B cell (primary cell): ENCODE results near the gene HES4. TPM values are rescaled to one million over a fixed set of nuclear protein-coding genes. Genes with fewer than 3 reads are reported as not detected.
A peak's percentile ranks its signal among the peaks of the same experiment; 100 is the strongest.

ENCODE experiments used
- ATAC-seq: fragments of 200-7000 bp; cut with Tn5 transposase; one replicate; pipeline ENCODE4 v1.10.0; 2021; ENCODE audit warnings: low read depth, mild to moderate bottlenecking, moderate number of reproducible peaks, moderate library complexity
- CTCF ChIA-PET: fragments of 350-600 bp; sonication (Branson Sonifier 250); formaldehyde crosslinking; loops from one replicate; lab custom pipeline; 2021; ENCODE audit warnings: antibody characterized with exemption, inconsistent platforms; lab: Charles Lee
- POLR2A ChIA-PET: fragments of 350-600 bp; sonication (Branson Sonifier 250); formaldehyde crosslinking; loops from one replicate; lab custom pipeline; 2021; ENCODE audit warnings: antibody characterized with exemption; lab: Charles Lee
- DNase-seq: peaks from one replicate; pipeline ENCODE4 v3.0.0; 2013
- H2AFZ ChIP-seq: 2 replicates; pipeline ENCODE4 v1.6.1; 2012; ENCODE audit warnings: mild to moderate bottlenecking, low read depth, low read length; ENCODE audit not compliant: insufficient read depth, poor library complexity, severe bottlenecking
- H3K27ac ChIP-seq, 2 donors: 1 replicate in 1 of 2; 2 replicates in 1 of 2; pipeline ENCODE4 v1.5.1; 2012 to 2013; ENCODE audit warnings: low read length in 2 of 2, mild to moderate bottlenecking in 2 of 2, moderate library complexity in 1 of 2
- H3K27me3 ChIP-seq, 4 experiments: fragments of 200-600 bp in 1 of 4; sonication (generic) in 1 of 4; replicated peaks in 1 of 4; 1 replicate in 2 of 4; 2 replicates in 2 of 4; pipeline versions ENCODE4 v1.6.1 to v1.7.0; 2013 to 2016; ENCODE audit warnings: low read length in 3 of 4, mild to moderate bottlenecking in 2 of 4, mixed read lengths in 1 of 4, moderate library complexity in 1 of 4; ENCODE audit not compliant: insufficient read depth in 4 of 4, control insufficient read depth in 3 of 4; ENCODE audit errors: control extremely low read depth in 1 of 4
- H3K36me3 ChIP-seq, 2 experiments: replicated peaks in 1 of 2; 1 replicate in 1 of 2; 2 replicates in 1 of 2; pipeline versions ENCODE4 v1.6.1 to v1.7.1; 2013; ENCODE audit warnings: low read length in 1 of 2; ENCODE audit not compliant: insufficient read depth in 2 of 2, control insufficient read depth in 1 of 2; ENCODE audit errors: control extremely low read depth in 1 of 2, extremely low read depth in 1 of 2
- H3K4me1 ChIP-seq, 2 donors: fragments of 200-600 bp in 1 of 2; sonication (generic) in 1 of 2; 1 replicate in 1 of 2; 2 replicates in 1 of 2; pipeline versions ENCODE4 v1.5.1 to v1.6.1; 2013 to 2017; ENCODE audit warnings: low read length in 2 of 2; ENCODE audit not compliant: control insufficient read depth in 2 of 2, insufficient read depth in 2 of 2
- H3K4me2 ChIP-seq: replicated peaks from 2 replicates; pipeline ENCODE3; 2012; ENCODE audit warnings: mild to moderate bottlenecking, low read depth, low read length; ENCODE audit not compliant: poor library complexity, severe bottlenecking
- H3K4me3 ChIP-seq, 5 experiments: fragments of 200-600 bp in 1 of 5; sonication (generic) in 1 of 5; 1 replicate in 3 of 5; 2 replicates in 2 of 5; pipeline versions ENCODE4 v1.5.1 to v1.7.0; 2011 to 2016; ENCODE audit warnings: low read length in 4 of 5, mild to moderate bottlenecking in 4 of 5, low read depth in 2 of 5, control low read depth in 1 of 5, moderate library complexity in 1 of 5; ENCODE audit not compliant: insufficient read depth in 1 of 5; ENCODE audit errors: control extremely low read depth in 1 of 5, extremely low read depth in 1 of 5
- H3K79me2 ChIP-seq: fragments of 200-600 bp; sonication (generic); one replicate; pipeline ENCODE4 v1.6.0; 2016; ENCODE audit warnings: low read length; ENCODE audit not compliant: control insufficient read depth, insufficient read depth
- H3K9ac ChIP-seq: fragments of 200-600 bp; sonication (generic); 2 replicates; pipeline ENCODE4 v1.6.1; 2017; ENCODE audit warnings: mild to moderate bottlenecking, low read length, moderate library complexity
- H3K9me3 ChIP-seq, 3 donors: one replicate each; pipeline versions ENCODE4 v1.6.1 to v1.7.1; 2013; ENCODE audit warnings: low read length in 2 of 3; ENCODE audit not compliant: control insufficient read depth in 2 of 3, insufficient read depth in 1 of 3; ENCODE audit errors: control extremely low read depth in 1 of 3
- H4K20me1 ChIP-seq: 2 replicates; pipeline ENCODE4 v1.6.0; 2012; ENCODE audit warnings: mild to moderate bottlenecking, low read length; ENCODE audit not compliant: insufficient read depth, control insufficient read depth, poor library complexity, severe bottlenecking
- H3K27ac Mint-ChIP-seq: one replicate; pipeline ENCODE4 v1.8.0; 2021; ENCODE audit warnings: mixed read lengths
- H3K27me3 Mint-ChIP-seq: one replicate; pipeline ENCODE4 v1.8.0; 2021; ENCODE audit warnings: mixed read lengths
- H3K4me1 Mint-ChIP-seq: one replicate; pipeline ENCODE4 v1.8.0; 2021; ENCODE audit warnings: mixed read lengths
- H3K4me3 Mint-ChIP-seq: one replicate; pipeline ENCODE4 v1.8.0; 2021; ENCODE audit warnings: mixed read lengths
- H3K9me3 Mint-ChIP-seq: one replicate; pipeline ENCODE4 v1.8.0; 2022; ENCODE audit warnings: mixed read lengths; ENCODE audit not compliant: insufficient read depth
- CTCF ChIP-seq: fragments of 200-600 bp; IDR thresholded peaks from one replicate; pipeline ENCODE4 v1.8.0; 2022; ENCODE audit warnings: antibody characterized with exemption, mild to moderate bottlenecking
- EZH2 ChIP-seq: IDR thresholded peaks from 2 replicates; pipeline ENCODE4 v1.6.1; 2012; ENCODE audit warnings: borderline replicate concordance, low read depth, mild to moderate bottlenecking, moderate library complexity, low read length; ENCODE audit not compliant: insufficient read depth, poor library complexity, severe bottlenecking
- WGBS: methylation state at CpG from one replicate; pipeline ENCODE4 v1.1.5; 2013; ENCODE audit warnings: missing lambda C conversion rate; ENCODE audit not compliant: insufficient coverage; 5-methylcytosine and 5-hydroxymethylcytosine counted together
- intact Hi-C: fragments of 100-400 bp; cut with micrococcal nuclease; formaldehyde crosslinking; loops from one replicate; pipeline ENCODE4 v1.10.0; 2022
- polyA plus RNA-seq: library from polyadenylated mRNA; depleted of rRNA; stranded (reverse); fragments of >200 nt; gene quantifications from 2 replicates; pipeline ENCODE4 v1.2.3, GENCODE V29; 2012
- total RNA-seq, 2 donors: library from RNA; stranded (reverse); fragments of 120-200 nt in 1 of 2; gene quantifications; 1 replicate in 1 of 2; 2 replicates in 1 of 2; pipeline versions ENCODE4 v1.2.3 to v1.2.4, GENCODE V29; 2013 to 2022

The HES4 gene
- total and polyA plus RNA-seq, 2 donors (not counting 1 experiment from before 2014, with no cell fraction given) = 3.2 to 4.5 TPM

GRCh38 chr1:985126-985525, 14.8 kb downstream of the HES4 start:
- no peak for TF ChIP-seq CTCF
- no peak for TF ChIP-seq EZH2
- WGBS = 75% methylated on average over 13 of the region's 13 CpGs
- ATAC-seq (no peak), DNase-seq (no peak)
- H2AFZ ChIP-seq = no peak overlapping the region
- no peak overlapping the region for H3K27ac ChIP-seq
- CTCF ChIA-PET = interaction anchor here (0.7 to 3.8 kb wide), 21 partner anchors 9 to 456 kb away, joined by 3 to 32 read pairs (median 6); partner anchors contain the start of genes HES4, ISG15 and PLEKHN1
- no peaks in the 10 kb centered on the region for H3K79me2 ChIP-seq
- no peak overlapping the region for H3K9ac ChIP-seq
- Mint-ChIP-seq H3K27me3 (peaks cover 43% of the 10 kb centered on the region), H3K4me1 (no peaks in the 10 kb centered on the region), H3K4me3 (no peak overlapping the region), H3K9me3 (no peaks in the 10 kb centered on the region), H3K27ac (no peak overlapping the region)
- H4K20me1 ChIP-seq = no peaks in the 10 kb centered on the region
- no peak overlapping the region for H3K4me2 ChIP-seq
- peaks cover 0 to 3% of the 10 kb centered on the region in 2 donors for H3K4me1 ChIP-seq
- POLR2A ChIA-PET = no interaction called here
- H3K4me3 ChIP-seq = no peak overlapping the region
- no peaks in the 10 kb centered on the region for H3K36me3 ChIP-seq
- H3K9me3 ChIP-seq = no peaks in the 10 kb centered on the region
- peaks cover 0 to 22% (median 0%) of the 10 kb centered on the region in 4 experiments for H3K27me3 ChIP-seq
- intact Hi-C loops = loop anchor here (2.0 kb wide), 1 partner anchor 306 kb away; no protein-coding TSS in a partner anchor

- Histone ChIP-seq H4K20me1 (no peaks in the 10 kb centered on the region), H3K9me3 (no peaks in the 10 kb centered on the region), H2AFZ (no peak overlapping the region), H3K4me1 (peaks cover 0 to 3% of the 10 kb centered on the region in 2 donors), H3K4me3 (no peak overlapping the region), H3K79me2 (no peaks in the 10 kb centered on the region), H3K9ac (no peak overlapping the region), H3K36me3 (no peaks in the 10 kb centered on the region), H3K27ac (no peak overlapping the region), H3K4me2 (peak overlapping the region; percentile 33), H3K27me3 (peaks cover 0 to 22% (median 0%) of the 10 kb centered on the region in 4 experiments)
- H3K27ac Mint-ChIP-seq = no peak overlapping the region
- WGBS = 17% methylated on average over 2 of the region's 12 CpGs
- intact Hi-C loops = loop anchor here (2.0 kb wide), 1 partner anchor 306 kb away; no protein-coding TSS in a partner anchor
- H3K9me3 Mint-ChIP-seq = no peaks in the 10 kb centered on the region
- ATAC-seq = no peak
- peak; percentile 68 for TF ChIP-seq CTCF
- TF ChIP-seq EZH2 = no peak
- no peak overlapping the region for H3K4me3 Mint-ChIP-seq
- H3K27me3 Mint-ChIP-seq = peaks cover 38% of the 10 kb centered on the region
- DNase-seq = no peak
- POLR2A ChIA-PET = no interaction called here
- CTCF ChIA-PET = interaction anchor here (0.7 to 3.8 kb wide), 22 partner anchors 9 to 456 kb away, joined by 3 to 32 read pairs (median 6); partner anchors contain the start of genes CCNL2, HES4, ISG15 and PLEKHN1
- H3K4me1 Mint-ChIP-seq = no peaks in the 10 kb centered on the region
These were observed 15.5 kb downstream of the HES4 start for GRCh38 chr1:984476-984814.
